Caco-2 (cell line): Measurements from ENCODE around the gene PHYHD1. TPM values are rescaled to one million over a fixed set of nuclear protein-coding genes. Genes with fewer than 3 reads are reported as not detected.
A peak's percentile ranks its signal among the peaks of the same experiment; 100 is the strongest.

ENCODE experiments used
- Bru-seq: library from RNA; stranded (reverse); fragments of 400-500 nt; gene quantifications from one replicate; lab custom pipeline; 2021; lab: Mats Ljungman, UMichigan
- BruChase-seq, 2 experiments: library from RNA; stranded (reverse); fragments of 400-500 nt; gene quantifications; one replicate each; lab custom pipeline; 2021; lab: Mats Ljungman, UMichigan
- BruUV-seq: library from RNA; stranded (reverse); fragments of 400-500 nt; replicated peaks from 2 replicates; lab custom pipeline; 2021; lab: Mats Ljungman, UMichigan
- CTCF ChIA-PET: fragments of 300-600 bp; sonication (Branson Sonifier 250); formaldehyde crosslinking; loops from one replicate; lab custom pipeline; 2022; ENCODE audit warnings: antibody characterized with exemption; lab: Charles Lee
- POLR2A ChIA-PET: fragments of 300-600 bp; sonication (Branson Sonifier 250); formaldehyde crosslinking; loops from one replicate; lab custom pipeline; 2022; ENCODE audit warnings: antibody characterized with exemption; lab: Charles Lee
- DNase-seq, 2 experiments: peaks; one replicate each; pipeline versions ENCODE4 v3.0.0 to v3.0.0-alpha.2; 2020 to 2022
- H3K27me3 ChIP-seq: replicated peaks from 2 replicates; pipeline ENCODE4 v1.6.0; 2011; ENCODE audit warnings: low read length; ENCODE audit not compliant: control insufficient read depth, insufficient read depth
- H3K36me3 ChIP-seq: 2 replicates; pipeline ENCODE4 v1.5.1; 2011; ENCODE audit warnings: low read length; ENCODE audit not compliant: control insufficient read depth, insufficient read depth
- H3K4me1 ChIP-seq: fragments of 250-450 bp; sonication (Bioruptor Pico); 2 replicates; pipeline ENCODE4 v1.5.1; 2020; ENCODE audit warnings: mild to moderate bottlenecking
- H3K4me3 ChIP-seq: 2 replicates; pipeline ENCODE4 v1.5.1; 2011; ENCODE audit warnings: low read depth, mild to moderate bottlenecking, control low read depth, low read length
- H3K9me3 ChIP-seq: fragments of 250-450 bp; sonication (Bioruptor Pico); 2 replicates; pipeline ENCODE4 v1.5.1; 2020; ENCODE audit warnings: mild to moderate bottlenecking, moderate library complexity
- H3K27ac Mint-ChIP-seq: one replicate; pipeline ENCODE4 v1.8.0; 2022; ENCODE audit warnings: mixed read lengths; ENCODE audit not compliant: unreplicated experiment
- H3K27me3 Mint-ChIP-seq: one replicate; pipeline ENCODE4 v1.8.0; 2022; ENCODE audit warnings: mixed read lengths; ENCODE audit not compliant: insufficient read depth, unreplicated experiment
- H3K36me3 Mint-ChIP-seq: one replicate; pipeline ENCODE4 v1.8.0; 2022; ENCODE audit warnings: mild to moderate bottlenecking, mixed read lengths; ENCODE audit not compliant: insufficient read depth, unreplicated experiment
- H3K4me1 Mint-ChIP-seq: one replicate; pipeline ENCODE4 v1.8.0; 2022; ENCODE audit warnings: low read depth, mixed read lengths; ENCODE audit not compliant: unreplicated experiment
- H3K4me3 Mint-ChIP-seq: one replicate; pipeline ENCODE4 v1.8.0; 2022; ENCODE audit warnings: mild to moderate bottlenecking, moderate library complexity, mixed read lengths; ENCODE audit not compliant: unreplicated experiment
- H3K9me3 Mint-ChIP-seq: one replicate; pipeline ENCODE4 v1.8.0; 2022; ENCODE audit warnings: mixed read lengths; ENCODE audit not compliant: unreplicated experiment
- intact Hi-C: fragments of 100-400 bp; cut with micrococcal nuclease; formaldehyde crosslinking; loops from one replicate; pipeline ENCODE4 v1.10.0; 2022; ENCODE audit not compliant: unreplicated experiment
- long read RNA-seq: library from polyadenylated mRNA; stranded (forward); transcript quantifications from one replicate; pipeline ENCODE4 v2.0.0, GENCODE V29; 2022
- total RNA-seq: library from RNA; stranded (reverse); gene quantifications from 2 replicates; pipeline ENCODE4 v1.2.3, GENCODE V29; 2022
- TF ChIP-seq, protein P1 (sequence below), 2 experiments: fragments of 200-600 bp in 1 of 2; IDR thresholded peaks; 1 replicate in 1 of 2; 2 replicates in 1 of 2; pipeline versions ENCODE4 v1.5.1 to v1.8.0; 2011 to 2022; ENCODE audit warnings: antibody characterized with exemption in 1 of 2, control low read depth in 1 of 2, inconsistent platforms in 1 of 2, low read depth in 1 of 2, low read length in 1 of 2, mild to moderate bottlenecking in 1 of 2, moderate library complexity in 1 of 2; ENCODE audit not compliant: insufficient read depth in 1 of 2, severe bottlenecking in 1 of 2, unreplicated experiment in 1 of 2

PHYHD1 gene
- total RNA-seq = 0.59 and 0.63 TPM in 2 replicates
- percentile 20 among the genes with signal in this experiment for Bru-seq, nascent RNA
- percentile 13 among the genes with signal in this experiment for BruChase-seq, experiment 1, labeled RNA remaining after a 2-hour chase
- BruChase-seq, experiment 2, labeled RNA remaining after a 6-hour chase = percentile 21 among the genes with signal in this experiment
- long read RNA-seq, partial matches to known transcripts = 1 of 1 reads
- long read RNA-seq, other reads (novel, unspliced or antisense) = 0 of 1 reads

DNA sequence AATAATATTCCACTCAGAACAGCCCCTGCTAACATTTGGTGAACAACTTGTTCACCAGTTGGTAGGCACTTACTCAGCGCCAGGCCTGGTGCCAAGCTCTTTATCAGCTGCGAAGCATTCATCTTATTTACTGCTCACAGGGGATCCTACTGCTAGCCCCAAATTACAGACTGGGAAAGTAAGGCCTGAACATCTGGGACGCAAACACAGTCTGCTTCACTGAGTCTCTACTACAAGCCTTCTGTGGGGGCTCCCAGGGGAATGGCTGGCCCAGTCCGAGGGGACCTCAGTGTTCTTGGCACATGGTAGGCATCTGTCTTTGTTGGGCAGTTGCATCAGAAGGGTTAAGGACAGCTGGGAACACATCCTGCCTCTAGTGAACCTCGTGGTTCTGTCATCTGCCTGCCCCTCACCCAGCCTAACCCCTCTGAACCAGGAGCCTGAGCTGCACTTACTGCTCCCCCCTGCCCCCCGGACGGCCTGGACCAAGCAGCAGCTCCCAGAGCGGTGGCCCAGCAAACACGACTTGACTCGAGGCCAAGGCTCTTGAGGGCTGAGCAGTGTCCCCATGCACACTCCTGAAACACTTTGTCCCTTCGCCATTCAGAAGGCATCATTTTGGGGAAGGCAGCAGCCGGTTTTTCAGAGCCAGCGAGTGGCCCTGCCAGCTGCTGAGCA lies at the start of gene PHYHD1:
TSS of gene PHYHD1 (plus strand) at position 602 of the 678 bp plus-strand sequence. CDS start 1,342 bp downstream, outside the sequence.
- peaks cover 6% of the 10 kb centered on the region for H3K4me1 Mint-ChIP-seq
- no peaks in the 10 kb centered on the region for H3K27me3 Mint-ChIP-seq
- Histone ChIP-seq H3K4me1 (no peaks in the 10 kb centered on the region), H3K9me3 (no peaks in the 10 kb centered on the region), H3K36me3 (no peaks in the 10 kb centered on the region; the same call in 1 of the 2 replicates), H3K27me3 (no peaks in the 10 kb centered on the region), H3K4me3 (no peak within 1 kb of the TSS)
- H3K36me3 Mint-ChIP-seq = peaks cover 25% of the 10 kb centered on the region
- no peak for DNase-seq
- POLR2A ChIA-PET = interaction anchor here (0.6 kb wide), 1 partner anchor 231 kb away, joined by 3 read pairs; no protein-coding TSS in a partner anchor
- H3K4me3 Mint-ChIP-seq = peak within 1 kb of the TSS; percentile 57
- TF ChIP-seq, protein P1, sequence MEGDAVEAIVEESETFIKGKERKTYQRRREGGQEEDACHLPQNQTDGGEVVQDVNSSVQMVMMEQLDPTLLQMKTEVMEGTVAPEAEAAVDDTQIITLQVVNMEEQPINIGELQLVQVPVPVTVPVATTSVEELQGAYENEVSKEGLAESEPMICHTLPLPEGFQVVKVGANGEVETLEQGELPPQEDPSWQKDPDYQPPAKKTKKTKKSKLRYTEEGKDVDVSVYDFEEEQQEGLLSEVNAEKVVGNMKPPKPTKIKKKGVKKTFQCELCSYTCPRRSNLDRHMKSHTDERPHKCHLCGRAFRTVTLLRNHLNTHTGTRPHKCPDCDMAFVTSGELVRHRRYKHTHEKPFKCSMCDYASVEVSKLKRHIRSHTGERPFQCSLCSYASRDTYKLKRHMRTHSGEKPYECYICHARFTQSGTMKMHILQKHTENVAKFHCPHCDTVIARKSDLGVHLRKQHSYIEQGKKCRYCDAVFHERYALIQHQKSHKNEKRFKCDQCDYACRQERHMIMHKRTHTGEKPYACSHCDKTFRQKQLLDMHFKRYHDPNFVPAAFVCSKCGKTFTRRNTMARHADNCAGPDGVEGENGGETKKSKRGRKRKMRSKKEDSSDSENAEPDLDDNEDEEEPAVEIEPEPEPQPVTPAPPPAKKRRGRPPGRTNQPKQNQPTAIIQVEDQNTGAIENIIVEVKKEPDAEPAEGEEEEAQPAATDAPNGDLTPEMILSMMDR (IDR thresholded peaks at IDR 0.05; ENCODE audit: insufficient read depth in 1 of 2, low read depth in 1 of 2, low read length in 1 of 2, severe bottlenecking in 1 of 2, unreplicated experiment in 1 of 2) = no peak
- no peaks in the 10 kb centered on the region for H3K9me3 Mint-ChIP-seq
- no TSS peak for BruUV-seq
- no peak within 1 kb of the TSS for H3K27ac Mint-ChIP-seq
- intact Hi-C loops = no loop called here
- CTCF ChIA-PET = interaction anchor here (0.6 kb wide), 1 partner anchor 272 kb away, joined by 3 read pairs; no protein-coding TSS in a partner anchor

DNA sequence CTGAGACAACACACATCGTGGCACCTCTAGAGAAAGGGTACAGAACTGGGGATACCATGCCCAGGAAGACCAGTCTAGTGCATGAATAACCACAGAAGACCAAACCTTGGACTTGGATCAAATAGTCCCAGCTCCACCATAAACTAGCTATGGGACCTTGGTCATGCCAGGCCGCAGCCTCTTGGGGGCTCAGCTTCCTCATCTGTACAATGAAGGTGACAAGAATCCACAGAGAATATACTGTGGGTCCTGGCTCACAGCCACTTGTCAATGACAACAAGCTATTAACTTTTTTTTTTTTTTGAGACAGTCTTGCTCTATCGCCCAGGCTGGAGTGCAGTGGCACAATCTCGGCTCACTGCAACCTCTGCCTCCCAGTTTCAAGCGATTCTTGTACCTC lies 42.9 kb upstream of the PHYHD1 start:
- H3K4me1 Mint-ChIP-seq = peaks cover 6% of the 10 kb centered on the region
- H3K4me3 Mint-ChIP-seq = no peak overlapping the region
- DNase-seq = no peak
- Histone ChIP-seq H3K4me3 (no peak overlapping the region), H3K4me1 (peaks cover 31% of the 10 kb centered on the region), H3K9me3 (no peaks in the 10 kb centered on the region), H3K27me3 (no peaks in the 10 kb centered on the region), H3K36me3 (no peaks in the 10 kb centered on the region)
- CTCF ChIA-PET = interaction anchor here (0.7 to 1.1 kb wide), 6 partner anchors 16 to 180 kb away, joined by 3 to 5 read pairs (median 4); no protein-coding TSS in a partner anchor
- intact Hi-C loops = no loop called here
- peaks cover 25% of the 10 kb centered on the region for H3K36me3 Mint-ChIP-seq
- POLR2A ChIA-PET = interaction anchor here (0.6 kb wide), 1 partner anchor 32 kb away, joined by 3 read pairs; no protein-coding TSS in a partner anchor
- no peaks in the 10 kb centered on the region for H3K9me3 Mint-ChIP-seq
- TF ChIP-seq, protein P1 (IDR thresholded peaks at IDR 0.05; ENCODE audit: insufficient read depth in 1 of 2, low read depth in 1 of 2, low read length in 1 of 2, severe bottlenecking in 1 of 2, unreplicated experiment in 1 of 2) = no peak
- no TSS peak for BruUV-seq
- H3K27ac Mint-ChIP-seq = no peak overlapping the region
- H3K27me3 Mint-ChIP-seq = no peaks in the 10 kb centered on the region
